H1 (cell line): ENCODE measurements around the gene MCFD2. TPM values are rescaled to one million over a fixed set of nuclear protein-coding genes. Genes with fewer than 3 reads are reported as not detected.

Experiments
- CTCF ChIA-PET: fragments of 300-600 bp; sonication (Branson Sonifier 250); formaldehyde crosslinking; loops from one replicate; lab custom pipeline; 2021; ENCODE audit not compliant: partially characterized antibody; lab: Charles Lee
- POLR2A ChIA-PET: fragments of 300-600 bp; sonication (Branson Sonifier 250); formaldehyde crosslinking; loops from one replicate; lab custom pipeline; 2021; ENCODE audit warnings: inconsistent platforms; ENCODE audit not compliant: partially characterized antibody; lab: Charles Lee
- DNase-seq, 2 experiments: peaks; one replicate each; pipeline versions ENCODE4 v3.0.0 to v3.0.0-alpha.2; 2010 to 2022; ENCODE audit warnings: low spot score in 2 of 2, low read depth in 1 of 2, mixed read lengths in 1 of 2
- FAIRE-seq: peaks from 2 replicates; lab custom pipeline; 2011; peaks lifted over from hg19 to GRCh38; lab: Jason Lieb, UNC
- H2AFZ ChIP-seq: 2 replicates; pipeline ENCODE4 v1.8.1; 2012; ENCODE audit warnings: low read length, inconsistent platforms
- H2AK5ac ChIP-seq: 2 replicates; pipeline ENCODE4 v1.6.1; 2013; ENCODE audit warnings: low read depth, low read length
- H2BK120ac ChIP-seq: replicated peaks from 2 replicates; pipeline ENCODE3; 2013; ENCODE audit warnings: low read depth, low read length, inconsistent platforms
- H2BK12ac ChIP-seq: 2 replicates; pipeline ENCODE4 v1.6.1; 2013; ENCODE audit warnings: low read depth, low read length
- H2BK15ac ChIP-seq: 2 replicates; pipeline ENCODE4 v1.6.1; 2013; ENCODE audit warnings: low read length
- H2BK20ac ChIP-seq: 2 replicates; pipeline ENCODE4 v1.6.1; 2013; ENCODE audit warnings: low read length
- H2BK5ac ChIP-seq: 2 replicates; pipeline ENCODE4 v1.6.1; 2013; ENCODE audit warnings: low read depth, low read length
- H3K14ac ChIP-seq: 2 replicates; pipeline ENCODE4 v1.6.1; 2013; ENCODE audit warnings: inconsistent platforms; ENCODE audit not compliant: insufficient read length
- H3K18ac ChIP-seq: 2 replicates; pipeline ENCODE4 v1.6.1; 2013; ENCODE audit warnings: low read length; ENCODE audit errors: extremely low read depth
- H3K23ac ChIP-seq: 2 replicates; pipeline ENCODE4 v1.6.1; 2013; ENCODE audit warnings: inconsistent platforms; ENCODE audit not compliant: insufficient read length
- H3K23me2 ChIP-seq: 2 replicates; pipeline ENCODE4 v1.6.1; 2013; ENCODE audit warnings: low read depth, low read length
- H3K27ac ChIP-seq: 2 replicates; pipeline ENCODE4 v1.6.1; 2011; ENCODE audit warnings: low read depth, low read length, inconsistent platforms
- H3K27me3 ChIP-seq, 4 experiments: replicated peaks in 1 of 4; 1 replicate in 1 of 4; 2 replicates in 3 of 4; pipeline versions ENCODE4 v1.6.1 to v1.8.1; 2011 to 2013; ENCODE audit warnings: low read length in 3 of 4, mild to moderate bottlenecking in 3 of 4, inconsistent platforms in 2 of 4, mixed read lengths in 2 of 4, moderate library complexity in 1 of 4; ENCODE audit not compliant: control insufficient read depth in 3 of 4, insufficient read depth in 3 of 4; ENCODE audit errors: extremely low read depth in 1 of 4
- H3K36me3 ChIP-seq, 4 experiments: 2 replicates each; pipeline versions ENCODE4 v1.6.1 to v1.8.1; 2011 to 2013; ENCODE audit warnings: mild to moderate bottlenecking in 4 of 4, low read length in 3 of 4, moderate library complexity in 2 of 4, control low read depth in 1 of 4, inconsistent platforms in 1 of 4; ENCODE audit not compliant: insufficient read depth in 4 of 4, control insufficient read depth in 2 of 4
- H3K4ac ChIP-seq: replicated peaks from 2 replicates; pipeline ENCODE3; 2013; ENCODE audit warnings: low read length, low read depth, mixed read lengths, inconsistent platforms; ENCODE audit not compliant: insufficient read length
- H3K4me1 ChIP-seq, 4 experiments: replicated peaks in 1 of 4; 1 replicate in 1 of 4; 2 replicates in 3 of 4; pipeline versions ENCODE4 v1.6.1 to v1.8.1; 2011 to 2013; ENCODE audit warnings: low read length in 3 of 4, inconsistent platforms in 2 of 4, mixed read lengths in 1 of 4; ENCODE audit not compliant: insufficient read depth in 4 of 4, control insufficient read depth in 3 of 4
- H3K4me2 ChIP-seq, 2 experiments: 2 replicates each; pipeline versions ENCODE4 v1.6.1 to v1.8.1; 2011 to 2013; ENCODE audit warnings: low read depth in 2 of 2, low read length in 2 of 2, control low read depth in 1 of 2, inconsistent platforms in 1 of 2, mild to moderate bottlenecking in 1 of 2; ENCODE audit not compliant: insufficient read depth in 1 of 2
- H3K4me3 ChIP-seq, 4 experiments: fragments of 200-600, 300-600 bp in 1 of 4; sonication (generic), shearing (Covaris generic), sonication (Bioruptor Twin) in 1 of 4; 2 replicates each; pipeline versions ENCODE4 v1.5.1 to v1.8.1; 2011 to 2016; ENCODE audit warnings: low read length in 4 of 4, low read depth in 3 of 4, control low read depth in 2 of 4, inconsistent platforms in 2 of 4, mild to moderate bottlenecking in 2 of 4, mixed read lengths in 1 of 4, moderate library complexity in 1 of 4; ENCODE audit not compliant: insufficient read depth in 2 of 4; ENCODE audit errors: extremely low read depth in 1 of 4
- H3K56ac ChIP-seq: replicated peaks from 2 replicates; pipeline ENCODE3; 2013; ENCODE audit warnings: low read depth, mild to moderate bottlenecking, mixed read lengths, low read length, inconsistent platforms; ENCODE audit not compliant: insufficient read length
- H3K79me1 ChIP-seq: 2 replicates; pipeline ENCODE4 v1.6.1; 2013; ENCODE audit warnings: low read depth, low read length, control low read depth
- H3K79me2 ChIP-seq, 2 experiments: 2 replicates each; pipeline versions ENCODE4 v1.6.1 to v1.8.1; 2012 to 2013; ENCODE audit warnings: low read length in 2 of 2, mild to moderate bottlenecking in 2 of 2, inconsistent platforms in 1 of 2; ENCODE audit not compliant: insufficient read depth in 2 of 2, control insufficient read depth in 1 of 2
- H3K9ac ChIP-seq, 4 experiments: replicated peaks in 1 of 4; 1 replicate in 1 of 4; 2 replicates in 3 of 4; pipeline versions ENCODE4 v1.6.1 to v1.8.1; 2011 to 2013; ENCODE audit warnings: low read depth in 3 of 4, low read length in 3 of 4, control low read depth in 2 of 4, mild to moderate bottlenecking in 2 of 4, moderate library complexity in 2 of 4, inconsistent platforms in 1 of 4; ENCODE audit errors: extremely low read depth in 1 of 4
- H3K9me3 ChIP-seq, 2 experiments: 2 replicates each; pipeline versions ENCODE4 v1.6.1 to v1.8.1; 2012 to 2013; ENCODE audit warnings: mild to moderate bottlenecking in 2 of 2, moderate library complexity in 2 of 2, control low read depth in 1 of 2, inconsistent platforms in 1 of 2, low read depth in 1 of 2, low read length in 1 of 2, mixed read lengths in 1 of 2; ENCODE audit not compliant: insufficient read depth in 2 of 2
- H4K20me1 ChIP-seq, 2 experiments: replicated peaks in 1 of 2; 2 replicates each; pipeline versions ENCODE3 to v1.8.1; 2011 to 2013; ENCODE audit warnings: inconsistent platforms in 2 of 2, low read length in 2 of 2, mild to moderate bottlenecking in 1 of 2; ENCODE audit not compliant: insufficient read depth in 2 of 2, control insufficient read depth in 1 of 2
- H4K5ac ChIP-seq: 2 replicates; pipeline ENCODE4 v1.6.1; 2013; ENCODE audit warnings: low read length, low read depth, mixed read lengths, inconsistent platforms; ENCODE audit not compliant: insufficient read length
- H4K8ac ChIP-seq: 2 replicates; pipeline ENCODE4 v1.8.0; 2013; ENCODE audit warnings: mild to moderate bottlenecking, moderate library complexity, low read length, inconsistent platforms; ENCODE audit not compliant: insufficient read depth; ENCODE audit errors: extremely low read depth
- H4K91ac ChIP-seq: replicated peaks from 2 replicates; pipeline ENCODE3; 2013; ENCODE audit warnings: low read length, mixed read lengths, inconsistent platforms; ENCODE audit not compliant: insufficient read length
- CBX5 ChIP-seq: fragments of 300-800, 300-1000 bp; sonication (generic); IDR thresholded peaks from 2 replicates; pipeline ENCODE4 v1.7.1; 2016; ENCODE audit warnings: antibody characterized with exemption, low read length, low read depth
- CBX8 ChIP-seq: fragments of 300-800, 300-1000 bp; sonication (generic); IDR thresholded peaks from 2 replicates; pipeline ENCODE4 v1.7.1; 2016; ENCODE audit warnings: low read depth, low read length, borderline replicate concordance
- GABPA ChIP-seq: IDR thresholded peaks from 2 replicates; pipeline ENCODE4 v1.6.1; 2011; ENCODE audit warnings: mild to moderate bottlenecking, low read length, moderate library complexity, borderline replicate concordance; ENCODE audit not compliant: insufficient read depth
- RAD21 ChIP-seq, 2 experiments: IDR thresholded peaks in 1 of 2; conservative IDR thresholded peaks in 1 of 2; 2 replicates each; pipeline ENCODE4 v1.6.1; 2011; ENCODE audit warnings: low read depth in 2 of 2, low read length in 2 of 2, improper control_type of control experiment in 1 of 2, inconsistent platforms in 1 of 2, mild to moderate bottlenecking in 1 of 2, moderate library complexity in 1 of 2
- RFX5 ChIP-seq: IDR thresholded peaks from 2 replicates; pipeline ENCODE4 v1.6.1; 2011; ENCODE audit warnings: low read depth, low read length, improper control_type of control experiment, borderline replicate concordance
- SIRT6 ChIP-seq: IDR thresholded peaks from one replicate; pipeline ENCODE4 v1.7.1; 2012; ENCODE audit warnings: low read length, inconsistent platforms
- SP2 ChIP-seq: IDR thresholded peaks from 2 replicates; pipeline ENCODE4 v1.6.1; 2012; ENCODE audit warnings: mild to moderate bottlenecking, low read length, inconsistent platforms
- SRF ChIP-seq: IDR thresholded peaks from 2 replicates; pipeline ENCODE4 v1.6.1; 2011; ENCODE audit warnings: mild to moderate bottlenecking, low read depth, low read length, moderate library complexity
- SUZ12 ChIP-seq: fragments of 200-600 bp; sonication (generic); IDR thresholded peaks from 2 replicates; pipeline ENCODE4 v1.6.1; 2012; ENCODE audit warnings: mild to moderate bottlenecking, inconsistent platforms, low read length, moderate library complexity, mixed read lengths
- WGBS, 2 experiments: shearing (Covaris generic) in 1 of 2; methylation state at CpG; one replicate each; pipeline versions ENCODE4 v1.1.6 to v1.1.7; 2013 to 2015; ENCODE audit warnings: low lambda C conversion rate in 2 of 2, mixed read lengths in 2 of 2, inconsistent platforms in 1 of 2, low coverage in 1 of 2, missing lambda C conversion rate in 1 of 2; ENCODE audit not compliant: insufficient replicate concordance in 2 of 2, insufficient coverage in 1 of 2, insufficient read length in 1 of 2; ENCODE audit errors: extremely low coverage in 1 of 2, missing lambda C conversion rate in 1 of 2; 5-methylcytosine and 5-hydroxymethylcytosine counted together
- polyA plus RNA-seq, 7 experiments: library from polyadenylated mRNA; depleted of rRNA in 3 of 7; stranded (reverse) in 5 of 7; unstranded in 2 of 7; fragments of >200 nt in 5 of 7; fragments of 200-250 nt in 2 of 7; gene quantifications; 1 replicate in 5 of 7; 2 replicates in 1 of 7; 4 replicates in 1 of 7; pipeline versions ENCODE4 v1.2.1 to v1.2.3, GENCODE V29; 2011 to 2013; ENCODE audit warnings: missing spikeins in 2 of 7, mixed read lengths in 2 of 7
- total RNA-seq: library from RNA; stranded (reverse); fragmentation: NEBNext Ultra II Directional; extraction: Animal tissue kit (Norgen Biotek cat#: 25700); gene quantifications from 2 replicates; pipeline ENCODE4 v1.2.1, GENCODE V29; 2021
- TF ChIP-seq, protein P1 (sequence below), 3 experiments: IDR thresholded peaks; 1 replicate in 2 of 3; 2 replicates in 1 of 3; pipeline versions ENCODE4 v1.5.1 to v1.6.1; 2011; ENCODE audit warnings: low read length in 3 of 3, mild to moderate bottlenecking in 3 of 3, inconsistent platforms in 2 of 3, low read depth in 1 of 3, moderate library complexity in 1 of 3; ENCODE audit not compliant: insufficient read depth in 1 of 3; ENCODE audit errors: control extremely low read depth in 1 of 3

MCFD2 gene
- total and polyA plus RNA-seq, 2 of the 8 experiments (the other 6 are each of a cell fraction or from before 2014, with no cell fraction given), result 35.2 to 76.2 TPM

DNA sequence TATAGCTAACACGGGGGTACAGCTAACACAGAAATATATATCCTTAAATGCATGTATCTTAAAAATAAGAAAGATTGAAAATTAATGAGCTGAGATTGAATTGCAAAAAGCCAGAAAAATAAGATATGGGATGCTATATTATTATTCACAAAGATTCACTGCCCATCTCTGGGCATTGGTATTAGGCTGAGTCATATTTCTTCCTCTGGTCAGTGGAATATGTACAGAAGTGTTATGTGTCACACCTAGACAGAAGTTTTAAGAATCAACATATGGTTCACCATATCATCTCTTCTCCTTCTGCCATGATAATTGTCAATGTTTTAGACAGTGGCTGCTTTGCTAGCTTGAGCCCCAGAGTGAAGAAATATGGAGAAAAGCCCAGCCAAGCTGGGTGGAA is 14.0 kb upstream of the MCFD2 start:
- Histone ChIP-seq H2BK12ac (no peak overlapping the region), H4K8ac (no peak overlapping the region), H3K23ac (no peak overlapping the region), H3K56ac (no peak overlapping the region), H3K79me1 (no peaks in the 10 kb centered on the region), H3K23me2 (no peaks in the 10 kb centered on the region), H2BK20ac (no peak overlapping the region), H2AK5ac (no peak overlapping the region), H3K27me3 (no peaks in the 10 kb centered on the region), H2BK5ac (no peak overlapping the region), H3K4me2 (no peak overlapping the region), H3K4ac (no peak overlapping the region), H4K5ac (no peak overlapping the region), H3K9me3 (peaks cover 6 to 12% of the 10 kb centered on the region in 2 experiments; a peak in 3 of 4 replicates), H3K14ac (no peak overlapping the region), H4K91ac (no peak overlapping the region), H3K27ac (no peak overlapping the region), H3K79me2 (0 out of 4 replicates have a peak, but pooled peaks cover 0 to 3% of the 10 kb centered on the region in 2 experiments), H3K9ac (no peak overlapping the region), H2BK15ac (no peak overlapping the region), H3K36me3 (peaks cover 0 to 3% (median 0%) of the 10 kb centered on the region in 4 experiments; a peak in 1 of 8 replicates), H2BK120ac (no peak overlapping the region), H2AFZ (no peak overlapping the region), H3K4me1 (no peaks in the 10 kb centered on the region; a peak in 1 of 7 replicates), H3K4me3 (no peak overlapping the region), H3K18ac (no peak overlapping the region), H4K20me1 (no peaks in the 10 kb centered on the region)
- ChIA-PET POLR2A (no interaction called here), CTCF (interaction anchor here (0.7 to 5.3 kb wide), 4 partner anchors 11 to 1786 kb away, joined by 3 to 37 read pairs (median 4); no protein-coding TSS in a partner anchor)
- no peak for DNase-seq
- WGBS, 2 experiments, result 82% methylated on average over 1 of the region's 1 CpG; no CpG with 5 or more reads in 1 of the 2 experiments
- no peak for FAIRE-seq
- TF ChIP-seq SP2 (no peak), RAD21 (IDR thresholded peaks at IDR 0.05 in 1 of 2, conservative IDR thresholded peaks at IDR 0.05 in 1 of 2; ENCODE audit: low read depth in 2 of 2, low read length in 2 of 2) (no peak), SUZ12 (no peak), CBX5 (no peak), GABPA (no peak), RFX5 (no peak), SRF (no peak), SIRT6 (no peak), CBX8 (no peak)
- TF ChIP-seq, protein P1, sequence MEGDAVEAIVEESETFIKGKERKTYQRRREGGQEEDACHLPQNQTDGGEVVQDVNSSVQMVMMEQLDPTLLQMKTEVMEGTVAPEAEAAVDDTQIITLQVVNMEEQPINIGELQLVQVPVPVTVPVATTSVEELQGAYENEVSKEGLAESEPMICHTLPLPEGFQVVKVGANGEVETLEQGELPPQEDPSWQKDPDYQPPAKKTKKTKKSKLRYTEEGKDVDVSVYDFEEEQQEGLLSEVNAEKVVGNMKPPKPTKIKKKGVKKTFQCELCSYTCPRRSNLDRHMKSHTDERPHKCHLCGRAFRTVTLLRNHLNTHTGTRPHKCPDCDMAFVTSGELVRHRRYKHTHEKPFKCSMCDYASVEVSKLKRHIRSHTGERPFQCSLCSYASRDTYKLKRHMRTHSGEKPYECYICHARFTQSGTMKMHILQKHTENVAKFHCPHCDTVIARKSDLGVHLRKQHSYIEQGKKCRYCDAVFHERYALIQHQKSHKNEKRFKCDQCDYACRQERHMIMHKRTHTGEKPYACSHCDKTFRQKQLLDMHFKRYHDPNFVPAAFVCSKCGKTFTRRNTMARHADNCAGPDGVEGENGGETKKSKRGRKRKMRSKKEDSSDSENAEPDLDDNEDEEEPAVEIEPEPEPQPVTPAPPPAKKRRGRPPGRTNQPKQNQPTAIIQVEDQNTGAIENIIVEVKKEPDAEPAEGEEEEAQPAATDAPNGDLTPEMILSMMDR (IDR thresholded peaks at IDR 0.05; ENCODE audit: control extremely low read depth in 1 of 3, insufficient read depth in 1 of 3, low read depth in 1 of 3, low read length in 3 of 3), result no peak
